ENCODE measurements around the gene DAGLA.

DNA sequence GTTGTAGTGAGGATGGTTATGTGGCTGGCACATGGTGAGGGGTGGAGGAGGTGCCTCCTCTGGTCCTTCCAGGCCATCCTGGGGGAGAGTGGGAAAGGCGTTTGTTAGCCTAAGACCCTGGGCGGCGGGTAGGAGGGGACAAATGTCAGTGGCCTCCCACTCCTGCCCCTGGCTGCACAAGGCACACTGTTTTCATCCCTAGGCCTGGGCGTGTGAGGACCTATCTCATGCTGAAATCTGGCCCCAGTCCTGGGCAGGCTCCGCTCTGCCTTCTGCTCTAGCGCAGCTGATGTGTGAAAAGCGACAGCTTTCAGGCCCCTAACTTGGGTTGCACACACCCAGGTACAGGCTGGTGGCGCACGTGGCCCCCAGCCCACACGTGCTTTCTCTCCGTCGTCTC, 32.1 kb downstream of the DAGLA start:
- TF ChIP-seq POLR2AphosphoS5 (IDR thresholded peaks at IDR 0.05; ENCODE audit: low read depth, low read length) (no peak), POLR2A (IDR thresholded peaks at IDR 0.05; ENCODE audit: low read depth, low read length) (no peak), TAF1 (IDR thresholded peaks at IDR 0.05; ENCODE audit: low read depth, low read length) (no peak), SPI1 (IDR thresholded peaks at IDR 0.05; ENCODE audit: low read depth, low read length) (no peak)
